Fibroblast of the conjunctiva (primary cell): ENCODE results near the gene FABP3.
A peak's percentile ranks its signal among the peaks of the same experiment; 100 is the strongest.

ENCODE experiments used
- DNase-seq: peaks from one replicate; pipeline ENCODE4 v3.0.0-alpha.2; 2010; ENCODE audit warnings: low read depth

FABP3 gene

DNA sequence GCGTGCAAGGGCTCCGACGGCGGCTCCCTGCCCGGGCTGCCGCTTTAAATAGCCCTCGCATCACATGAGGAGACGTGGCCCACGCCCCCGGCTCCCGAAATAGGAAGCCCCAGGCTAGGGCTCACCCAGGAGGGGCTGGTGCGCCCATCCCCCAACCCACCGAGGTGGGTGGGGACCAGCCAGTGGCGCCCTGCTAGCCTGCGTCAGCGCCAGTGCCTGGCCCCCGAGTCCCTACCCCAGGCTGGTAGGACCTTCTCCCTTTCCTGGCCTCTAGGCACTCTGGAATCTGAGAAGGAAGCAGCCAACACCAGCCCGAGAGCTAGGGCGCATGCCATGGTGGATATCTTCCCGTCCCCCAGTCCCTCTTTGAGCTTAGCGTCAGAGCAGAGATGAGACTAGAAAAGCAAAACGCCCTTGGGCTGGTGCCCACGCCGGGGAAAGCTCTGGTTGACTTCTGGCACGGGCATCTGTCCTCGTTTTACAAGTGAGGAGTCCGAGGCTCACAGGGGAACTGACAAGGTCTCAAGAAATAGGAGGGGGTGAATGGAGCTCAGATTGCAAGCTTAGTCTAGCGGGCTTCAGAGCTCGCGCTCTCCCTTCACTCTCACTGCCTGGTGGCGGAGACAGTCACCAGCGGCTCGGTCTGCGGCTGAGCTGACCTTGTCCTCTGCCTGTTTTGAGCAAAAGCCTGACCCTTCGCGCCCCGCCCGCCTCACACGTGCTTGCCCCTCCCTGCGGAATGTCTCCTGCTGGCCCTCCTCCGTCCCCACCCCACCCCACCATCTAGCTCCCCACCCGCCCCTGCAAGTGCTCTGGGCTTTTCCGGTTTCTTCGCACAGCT is at the start of gene FABP3:
TSS of gene FABP3 (minus strand) at position 21 of the 841 bp plus-strand sequence. CDS start 62 bp downstream, outside the sequence.
- DNase-seq: peak; percentile 70

DNA sequence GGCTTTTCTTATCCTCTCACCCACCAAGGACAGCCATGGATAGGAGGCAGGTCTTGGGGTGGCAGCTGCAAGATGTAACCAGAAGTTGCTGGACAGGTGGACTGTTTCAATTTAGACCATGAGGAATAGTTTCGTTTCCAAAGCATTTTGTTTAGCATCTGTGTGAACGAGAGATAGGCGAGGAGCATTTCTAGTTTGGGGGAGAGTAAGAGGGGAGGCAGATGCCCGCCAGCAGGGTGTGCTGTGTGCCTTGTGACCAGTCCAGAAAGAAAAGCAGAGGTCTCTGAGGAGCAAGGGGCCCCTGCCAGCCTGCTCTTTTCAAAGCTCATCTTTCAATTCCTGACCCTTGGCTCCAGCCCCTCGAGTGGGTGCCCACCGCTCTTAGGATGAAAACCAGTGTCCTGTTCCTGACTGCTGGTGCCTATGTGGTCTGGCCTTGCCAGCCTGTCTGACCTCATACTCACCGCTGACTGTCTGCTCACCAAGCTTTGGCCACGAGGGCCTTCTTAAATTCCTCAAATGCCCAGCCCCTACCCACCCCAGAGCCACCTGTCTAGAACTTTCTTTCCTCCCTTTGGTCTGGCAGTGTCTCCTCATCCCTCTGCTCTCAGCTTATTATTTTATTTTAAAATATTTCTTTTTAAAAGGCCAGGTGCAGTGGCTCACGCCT is 48.6 kb upstream of the FABP3 start:
- DNase-seq: no peak

DNA sequence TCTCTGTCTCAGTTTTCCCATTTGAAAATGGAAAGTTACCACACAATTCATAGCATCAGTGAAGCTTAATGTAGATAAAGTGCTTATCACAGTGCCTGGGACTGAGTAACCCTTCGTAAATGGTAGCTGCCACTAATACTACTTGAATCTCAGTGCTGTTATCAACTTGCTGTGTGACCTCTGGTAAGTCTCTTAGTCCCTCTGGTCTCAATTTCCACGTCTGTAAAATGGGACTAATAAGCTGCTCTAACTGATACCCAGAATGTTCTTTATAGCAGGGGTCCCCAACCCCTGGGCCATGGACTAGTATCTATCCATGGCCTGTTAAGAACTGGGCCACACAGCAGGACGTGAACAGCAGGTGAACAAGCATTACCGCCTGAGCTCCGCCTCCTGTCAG is 47.8 kb upstream of the FABP3 start:
- DNase-seq: no peak

DNA sequence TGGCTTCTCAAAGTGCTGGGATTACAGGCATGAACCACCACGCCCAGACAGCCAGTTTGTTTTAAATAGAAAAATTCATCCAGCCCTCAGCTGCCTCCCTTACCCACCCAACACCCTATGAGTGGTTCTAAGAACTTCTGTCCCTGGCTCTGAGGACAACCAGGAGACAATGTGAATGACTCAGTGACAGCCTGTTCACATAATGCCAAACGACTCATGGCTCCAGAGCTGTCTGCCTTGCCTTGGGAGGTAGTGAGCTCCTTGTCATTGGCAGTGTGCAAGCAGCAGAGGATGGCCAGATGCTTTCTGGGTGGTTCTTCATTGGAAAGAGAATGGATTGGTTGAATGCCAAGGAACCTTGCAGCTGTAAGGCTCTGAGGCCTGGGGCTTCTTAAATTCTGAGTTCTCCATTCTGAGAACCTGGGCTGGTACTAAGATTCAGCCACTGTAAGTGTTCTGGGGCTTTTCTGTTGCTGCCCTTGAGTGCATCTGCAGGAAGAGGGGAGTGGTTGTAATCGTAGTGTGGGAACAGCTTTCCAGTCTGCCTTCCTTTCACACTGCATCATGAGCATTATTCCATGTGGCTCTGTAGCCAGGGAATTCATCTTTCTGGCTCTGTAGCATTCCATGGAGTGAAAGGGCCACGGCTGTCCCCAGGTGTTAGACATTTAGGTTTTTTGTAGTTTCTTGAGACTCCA is 45.9 kb upstream of the FABP3 start:
- no peak for DNase-seq

- DNase-seq: no peak
Observed at GRCh38 chr1:31417148-31417547, 44.3 kb upstream of the FABP3 start.

GRCh38 chr1:31416101-31416736 is 43.3 kb upstream of the FABP3 start:
- no peak for DNase-seq

- DNase-seq: no peak
Observed at GRCh38 chr1:31415658-31416057, 42.8 kb upstream of the FABP3 start.

- no peak for DNase-seq
Observed at GRCh38 chr1:31414980-31415370, 42.1 kb upstream of the FABP3 start.

GRCh38 chr1:31413405-31414001 is 40.6 kb upstream of the FABP3 start:
- DNase-seq: peak; percentile 34

- DNase-seq: no peak
Observed at GRCh38 chr1:31412732-31413404, 40.0 kb upstream of the FABP3 start, which contains the start of gene SERINC2. TSS of gene SERINC2 (plus strand) at chr1:31413213. CDS start at chr1:31413266, 53 bp downstream.

DNA sequence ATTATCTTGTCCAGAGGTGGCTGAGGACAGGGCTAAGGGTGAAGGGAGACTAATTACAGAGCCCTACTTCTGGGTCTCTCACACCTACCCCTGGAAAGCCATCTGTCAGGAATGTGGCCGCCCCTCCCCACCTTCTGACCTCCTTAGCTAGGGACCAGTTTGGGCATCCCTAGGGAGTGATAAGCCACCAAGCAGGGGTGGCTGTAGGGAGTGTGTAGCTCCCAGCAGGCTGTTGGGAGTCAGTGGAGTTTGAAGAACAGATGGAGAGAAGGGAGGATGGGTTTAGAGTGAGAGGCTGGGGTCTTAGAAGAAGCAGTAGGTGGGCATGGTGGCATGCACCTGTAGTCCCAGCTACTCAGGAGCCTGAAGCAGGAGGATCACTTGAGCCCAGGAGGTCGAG is 39.3 kb upstream of the FABP3 start:
- no peak for DNase-seq

DNA sequence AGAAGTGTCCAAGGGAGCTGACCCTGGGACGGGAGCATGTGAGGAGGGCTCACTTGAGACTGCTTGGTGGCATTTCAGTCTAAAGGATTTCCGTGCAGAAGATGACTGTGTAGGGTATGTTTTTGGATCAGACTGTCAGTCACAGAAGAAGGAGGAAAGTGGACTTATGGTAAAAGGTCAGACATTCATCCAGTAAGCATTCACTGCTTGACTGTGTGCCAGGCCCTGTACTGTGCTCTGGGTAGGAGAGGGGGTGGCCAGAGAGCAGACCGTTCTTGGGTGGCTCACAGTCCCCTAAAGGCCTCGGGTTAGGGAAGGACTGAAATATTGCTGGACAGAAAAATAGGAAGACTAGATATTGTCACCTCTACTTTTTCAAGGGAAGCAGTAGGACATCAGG is 38.0 kb upstream of the FABP3 start:
- peak; percentile 58 for DNase-seq

DNA sequence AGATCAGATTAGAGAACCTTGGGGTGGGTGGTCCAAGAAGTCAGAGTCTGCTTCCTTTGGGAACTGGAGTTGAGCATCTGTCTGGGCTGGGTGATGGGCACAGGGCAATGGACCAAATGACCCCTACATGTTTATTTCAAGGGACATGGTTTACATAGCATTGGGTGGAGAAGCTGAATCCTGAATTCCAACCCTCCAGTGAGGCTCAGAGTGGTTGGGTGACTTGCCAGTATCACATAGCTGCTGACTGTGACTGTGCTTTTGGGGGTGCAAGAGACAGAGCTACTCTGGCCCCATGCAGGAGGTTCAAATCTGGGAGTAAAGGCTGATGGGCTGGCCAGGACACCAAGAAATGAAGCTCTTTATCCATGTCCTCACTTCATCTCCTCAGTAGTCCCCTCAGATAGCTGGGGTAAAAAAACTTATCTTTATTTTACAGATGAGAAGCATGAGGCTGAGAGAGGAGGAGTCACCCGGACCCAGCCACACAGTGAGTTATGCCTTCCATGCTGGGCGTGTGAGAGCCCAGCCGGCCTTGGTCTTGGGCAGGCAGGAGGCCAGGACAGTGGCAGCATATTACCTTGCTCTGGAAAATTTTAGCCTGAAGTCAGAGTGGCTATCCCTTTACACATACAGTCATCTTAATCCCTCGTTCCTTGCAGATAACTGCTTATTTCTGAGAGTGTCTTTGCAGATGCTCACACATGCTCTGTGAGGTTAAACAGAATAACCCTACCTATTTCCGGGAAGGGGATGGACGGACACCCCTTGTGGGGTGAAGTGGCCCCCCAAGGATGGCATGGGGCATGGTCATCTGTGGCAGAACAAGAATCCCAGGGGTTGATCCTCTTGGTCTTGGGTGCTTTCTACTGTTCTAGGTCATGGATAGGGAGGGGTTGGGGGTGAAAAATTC is 37.3 kb upstream of the FABP3 start:
- DNase-seq: no peak

DNA sequence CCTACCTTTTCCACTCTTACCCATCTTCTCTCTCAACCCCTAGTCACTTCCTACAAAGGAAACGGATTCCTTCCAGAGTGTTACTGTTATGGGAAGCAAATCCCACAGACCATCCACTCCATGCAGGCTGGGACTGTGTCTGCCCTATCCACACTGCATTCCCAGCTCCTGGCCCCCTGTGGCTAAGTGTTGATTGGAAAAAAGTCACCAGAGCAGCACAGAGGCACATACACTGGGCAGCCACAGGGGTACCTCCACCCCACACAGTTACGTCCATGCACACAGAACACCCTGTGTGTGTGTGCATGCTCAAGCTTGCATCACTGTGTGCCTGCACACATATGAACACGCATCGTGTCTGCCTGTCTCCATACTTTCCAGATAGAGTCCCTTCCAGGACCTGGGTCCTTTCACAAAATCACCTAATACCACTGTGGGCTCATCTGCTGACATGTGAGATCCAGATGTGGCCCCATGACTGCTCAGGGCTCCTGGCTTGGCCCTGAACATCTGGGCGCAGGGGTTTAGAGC is 36.0 kb upstream of the FABP3 start:
- no peak for DNase-seq

DNA sequence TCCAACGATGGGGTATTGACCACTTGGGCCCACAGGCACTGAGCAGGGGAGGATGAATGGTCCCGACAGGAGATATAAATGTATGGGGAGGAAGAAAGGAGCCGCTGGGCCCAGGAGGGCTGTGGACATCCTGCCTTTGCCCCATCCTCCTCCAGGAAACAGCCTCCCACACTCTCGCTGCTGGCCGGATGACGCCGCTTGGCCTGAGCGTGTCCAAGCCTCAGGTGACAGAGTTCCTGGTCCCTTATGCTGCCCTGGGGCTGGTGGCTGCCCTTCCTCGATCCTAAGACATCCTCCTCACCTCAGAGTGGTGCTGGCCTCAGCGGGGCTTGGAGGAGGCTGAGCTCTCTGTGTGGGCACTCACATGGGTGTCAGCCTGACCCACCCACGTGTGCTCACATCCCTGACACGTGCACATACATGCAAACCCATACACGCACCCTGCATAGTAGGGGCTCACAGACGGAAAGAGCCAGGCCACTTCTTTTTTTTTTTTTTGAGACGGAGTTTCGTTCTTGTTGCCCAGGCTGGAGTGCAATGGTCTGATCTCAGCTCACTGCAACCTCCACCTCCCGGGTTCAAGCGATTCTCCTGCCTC is 34.3 kb upstream of the FABP3 start:
- no peak for DNase-seq

- no peak for DNase-seq
Observed at GRCh38 chr1:31405578-31406245, 32.8 kb upstream of the FABP3 start.

GRCh38 chr1:31401241-31401640 is 28.4 kb upstream of the FABP3 start:
- DNase-seq: no peak

- peak; percentile 24 for DNase-seq
Observed at GRCh38 chr1:31400393-31400792, 27.5 kb upstream of the FABP3 start.

- no peak for DNase-seq
Observed at GRCh38 chr1:31399976-31400375, 27.1 kb upstream of the FABP3 start.
